ENCODE measurements around the gene ERGIC1. TPM values are rescaled to one million over a fixed set of nuclear protein-coding genes. Genes with fewer than 3 reads are reported as not detected.

The ERGIC1 gene
- total RNA-seq, 4 donors from 2014 or later = 156 to 214 (median 175) TPM

DNA sequence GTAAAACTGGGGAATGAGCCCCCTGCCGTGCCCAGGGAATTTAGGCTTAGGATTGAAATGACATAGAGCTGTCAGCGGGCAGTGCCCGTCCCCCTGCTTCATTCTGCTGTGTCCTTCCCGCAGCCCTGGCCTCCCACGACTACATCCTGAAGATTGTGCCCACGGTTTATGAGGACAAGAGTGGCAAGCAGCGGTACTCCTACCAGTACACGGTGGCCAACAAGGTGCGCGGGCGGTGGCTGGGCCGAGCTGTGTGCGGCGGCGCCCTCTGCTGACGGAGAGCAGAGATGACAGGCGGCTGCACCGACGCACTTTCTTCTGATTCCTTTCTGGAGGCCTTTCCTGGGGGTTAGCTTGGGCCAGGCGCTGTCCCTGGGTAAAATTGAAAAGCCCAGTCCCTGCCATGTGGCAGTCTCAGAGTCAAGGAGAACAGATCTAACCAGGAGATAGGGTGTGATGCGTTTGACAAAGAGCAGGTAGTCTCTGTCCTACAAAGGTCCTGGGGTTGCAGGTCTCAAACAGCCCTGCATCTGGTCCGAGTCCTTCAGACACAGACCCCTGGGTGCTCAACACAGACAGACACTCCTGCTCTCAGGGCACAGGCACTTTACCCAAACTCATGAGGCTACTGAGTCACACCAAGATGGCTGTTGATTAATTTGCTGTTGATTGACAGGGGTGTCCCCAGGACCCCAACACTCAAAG, 98.4 kb downstream of the ERGIC1 start:
- Histone ChIP-seq H3K9me3 (no peaks in the 10 kb centered on the region), H3K36me3 (peaks cover 13 to 21% of the 10 kb centered on the region in 2 donors)

DNA sequence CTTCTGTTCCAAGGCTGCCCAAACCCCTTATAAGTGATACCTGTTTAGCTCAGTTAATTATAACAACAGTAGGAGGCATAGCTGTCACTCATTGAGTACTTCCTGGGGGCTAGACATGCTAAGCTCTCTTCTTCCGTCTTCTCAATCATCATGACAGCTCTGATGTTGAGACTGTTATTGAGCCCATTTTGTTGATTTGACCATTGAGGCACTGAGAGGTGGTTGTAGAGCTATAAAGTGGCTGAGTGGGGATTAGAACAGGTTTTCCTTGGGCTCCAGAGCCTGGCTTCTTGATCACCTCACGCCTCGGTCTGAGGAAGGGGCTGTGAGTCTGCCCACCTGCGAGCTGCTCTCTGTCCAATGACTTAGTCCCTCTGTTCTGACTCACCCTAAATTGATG, 99.2 kb downstream of the ERGIC1 start:
- intact Hi-C loops (cut with DNase I) = loop anchor here (2.0 kb wide), 1 partner anchor 220 kb away; no protein-coding TSS in a partner anchor
- WGBS, 2 donors = 88 to 99% methylated on average over 4 of the region's 4 CpGs
- Histone ChIP-seq H3K4me1 (peaks cover 4 to 20% of the 10 kb centered on the region in 2 donors), H3K27me3 (no peaks in the 10 kb centered on the region), H3K36me3 (peaks cover 13 to 19% of the 10 kb centered on the region in 2 donors), H3K9me3 (no peaks in the 10 kb centered on the region), H3K4me3 (replicated peaks in 1 of 3) (no peak overlapping the region), H3K27ac (no peak overlapping the region)
- no peak for TF ChIP-seq POLR2A (IDR thresholded peaks at IDR 0.05)
- TF ChIP-seq, protein P1, sequence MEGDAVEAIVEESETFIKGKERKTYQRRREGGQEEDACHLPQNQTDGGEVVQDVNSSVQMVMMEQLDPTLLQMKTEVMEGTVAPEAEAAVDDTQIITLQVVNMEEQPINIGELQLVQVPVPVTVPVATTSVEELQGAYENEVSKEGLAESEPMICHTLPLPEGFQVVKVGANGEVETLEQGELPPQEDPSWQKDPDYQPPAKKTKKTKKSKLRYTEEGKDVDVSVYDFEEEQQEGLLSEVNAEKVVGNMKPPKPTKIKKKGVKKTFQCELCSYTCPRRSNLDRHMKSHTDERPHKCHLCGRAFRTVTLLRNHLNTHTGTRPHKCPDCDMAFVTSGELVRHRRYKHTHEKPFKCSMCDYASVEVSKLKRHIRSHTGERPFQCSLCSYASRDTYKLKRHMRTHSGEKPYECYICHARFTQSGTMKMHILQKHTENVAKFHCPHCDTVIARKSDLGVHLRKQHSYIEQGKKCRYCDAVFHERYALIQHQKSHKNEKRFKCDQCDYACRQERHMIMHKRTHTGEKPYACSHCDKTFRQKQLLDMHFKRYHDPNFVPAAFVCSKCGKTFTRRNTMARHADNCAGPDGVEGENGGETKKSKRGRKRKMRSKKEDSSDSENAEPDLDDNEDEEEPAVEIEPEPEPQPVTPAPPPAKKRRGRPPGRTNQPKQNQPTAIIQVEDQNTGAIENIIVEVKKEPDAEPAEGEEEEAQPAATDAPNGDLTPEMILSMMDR (IDR thresholded peaks at IDR 0.05) = no peak
- no peak for DNase-seq

More for the DNA sequence above, 98.4 kb downstream of the ERGIC1 start:
- TF ChIP-seq, protein P1 (IDR thresholded peaks at IDR 0.05) = peak; percentile 87 to 98 (median 96)
- TF ChIP-seq POLR2A (IDR thresholded peaks at IDR 0.05) = no peak
- H3K27ac ChIP-seq = peak overlapping the region in 2 of 3 donors; percentile 27 to 67
- DNase-seq = peak; percentile 79 to 81
- intact Hi-C loops (cut with DNase I) = loop anchor here (2.0 kb wide), 1 partner anchor 220 kb away; no protein-coding TSS in a partner anchor
- H3K27me3 ChIP-seq = no peaks in the 10 kb centered on the region
- 13 to 34% methylated on average over 10 to 22 of the region's 22 CpGs for WGBS, 2 donors
- H3K4me1 ChIP-seq = peaks cover 4 to 20% of the 10 kb centered on the region in 2 donors
- no peak overlapping the region for H3K4me3 ChIP-seq (replicated peaks in 1 of 3)

DNA sequence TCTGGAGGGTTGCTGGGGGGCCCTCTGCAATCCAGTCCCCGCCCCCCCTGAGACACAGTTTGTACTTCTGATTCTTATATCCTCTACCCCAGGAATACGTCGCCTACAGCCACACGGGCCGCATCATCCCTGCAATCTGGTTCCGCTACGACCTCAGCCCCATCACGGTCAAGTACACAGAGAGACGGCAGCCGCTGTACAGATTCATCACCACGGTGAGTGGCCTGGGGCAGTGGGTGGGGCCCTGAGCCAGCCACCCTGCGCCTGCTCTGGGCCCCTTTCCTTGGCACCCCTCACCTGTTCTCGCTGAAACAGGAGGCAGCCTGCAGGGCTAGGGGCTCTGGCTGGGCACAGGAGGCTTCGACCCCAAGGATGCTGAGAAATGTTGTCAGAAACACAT, 101.0 kb downstream of the ERGIC1 start:
- Histone ChIP-seq H3K27ac (no peak overlapping the region), H3K4me3 (replicated peaks in 1 of 3) (no peak overlapping the region), H3K9me3 (no peaks in the 10 kb centered on the region), H3K27me3 (no peaks in the 10 kb centered on the region), H3K4me1 (peaks cover 4 to 20% of the 10 kb centered on the region in 2 donors), H3K36me3 (peaks cover 13 to 17% of the 10 kb centered on the region in 2 donors)
- DNase-seq = no peak
- WGBS, 2 donors = 90 to 93% methylated on average over 13 to 14 of the region's 14 CpGs
- no peak for TF ChIP-seq POLR2A (IDR thresholded peaks at IDR 0.05)
- TF ChIP-seq, protein P1 (IDR thresholded peaks at IDR 0.05) = no peak
- intact Hi-C loops (cut with DNase I) = no loop called here

DNA sequence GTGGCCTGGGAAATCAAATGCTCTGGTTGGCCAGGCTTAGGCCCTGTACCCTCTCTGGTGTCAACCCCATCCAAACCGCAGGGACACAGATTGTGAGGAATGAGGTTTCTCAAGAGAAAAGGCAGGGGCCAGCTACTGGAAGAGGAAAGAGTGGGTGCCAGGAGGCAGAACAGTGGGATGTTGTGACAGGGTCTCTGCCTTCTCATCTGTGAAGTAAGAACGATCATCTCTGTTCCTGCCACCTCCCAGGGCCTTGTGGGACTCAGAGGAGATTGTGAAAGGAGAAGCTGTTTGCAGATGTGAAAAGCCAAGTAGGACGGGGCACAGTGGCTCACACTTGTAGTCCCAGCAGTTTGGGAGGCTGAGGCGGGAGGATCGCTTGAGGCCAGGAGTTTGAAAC, 102.3 kb downstream of the ERGIC1 start:
- intact Hi-C loops (cut with DNase I) = no loop called here
- H3K9me3 ChIP-seq = no peaks in the 10 kb centered on the region
- no peaks in the 10 kb centered on the region for H3K27me3 ChIP-seq
- DNase-seq = no peak
- no peak overlapping the region for H3K27ac ChIP-seq
- H3K4me1 ChIP-seq = peaks cover 4 to 10% of the 10 kb centered on the region in 2 donors
- 90 to 97% methylated on average over 5 of the region's 5 CpGs for WGBS, 2 donors
- no peak for TF ChIP-seq POLR2A (IDR thresholded peaks at IDR 0.05)
- TF ChIP-seq, protein P1 (IDR thresholded peaks at IDR 0.05) = no peak
- peaks cover 13 to 17% of the 10 kb centered on the region in 2 donors for H3K36me3 ChIP-seq
- no peak overlapping the region for H3K4me3 ChIP-seq (replicated peaks in 1 of 3)

DNA sequence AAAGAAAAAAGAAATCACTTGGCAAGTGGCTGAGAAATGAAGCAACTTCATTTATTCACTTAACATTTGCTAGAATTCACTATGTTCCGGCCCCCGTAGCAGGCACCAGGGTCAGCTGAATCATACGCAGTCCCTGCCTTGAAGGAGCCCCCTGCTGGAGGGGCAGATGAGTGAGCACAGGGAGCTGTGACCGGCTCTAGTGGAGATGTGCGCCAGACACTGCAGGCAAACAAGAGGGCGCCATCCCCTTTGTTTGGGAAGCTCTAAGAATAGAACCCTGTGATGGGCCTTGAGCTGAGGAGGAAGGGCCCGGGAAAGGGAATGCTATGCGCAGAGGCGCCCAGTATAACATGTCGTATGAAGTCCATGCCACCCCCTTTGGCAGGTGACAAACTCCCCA, 105.0 kb downstream of the ERGIC1 start:
- intact Hi-C loops (cut with DNase I) = no loop called here
- WGBS, 2 donors = 83 to 87% methylated on average over 10 of the region's 10 CpGs
- H3K27me3 ChIP-seq = no peaks in the 10 kb centered on the region
- H3K27ac ChIP-seq = no peak overlapping the region
- TF ChIP-seq POLR2A (IDR thresholded peaks at IDR 0.05) = no peak
- TF ChIP-seq, protein P1 (IDR thresholded peaks at IDR 0.05) = peak in 1 of 6 experiments; percentile 16
- DNase-seq = no peak
- H3K4me3 ChIP-seq (replicated peaks in 1 of 3) = no peak overlapping the region
- H3K36me3 ChIP-seq = peaks cover 13 to 17% of the 10 kb centered on the region in 2 donors
- H3K4me1 ChIP-seq = peaks cover 0 to 8% of the 10 kb centered on the region in 2 donors
- no peaks in the 10 kb centered on the region for H3K9me3 ChIP-seq

All from thyroid gland (tissue), 4 donors.